Stimulated activated CD8-positive, alpha-beta memory T cell treated with anti-CD3 and anti-CD28 coated beads, Interleukin-12 subunit alpha, Interleukin-12 subunit beta, amount 100 ng/mL, for 1 hour (primary cell): ENCODE measurements around the gene INPP5A.
"Not testable (repeated sequence)": the region's sequence is repeated elsewhere in the genome, so short reads cannot be mapped to it uniquely, and the experiment has no call there.

Source experiments
- DNase-seq: peaks from one replicate; pipeline ENCODE4 v3.0.0-alpha.2; 2020; ENCODE audit warnings: low read depth

INPP5A gene

GRCh38 chr10:132696204-132696603 lies 158.6 kb downstream of the INPP5A start:
- no peak for DNase-seq

DNA sequence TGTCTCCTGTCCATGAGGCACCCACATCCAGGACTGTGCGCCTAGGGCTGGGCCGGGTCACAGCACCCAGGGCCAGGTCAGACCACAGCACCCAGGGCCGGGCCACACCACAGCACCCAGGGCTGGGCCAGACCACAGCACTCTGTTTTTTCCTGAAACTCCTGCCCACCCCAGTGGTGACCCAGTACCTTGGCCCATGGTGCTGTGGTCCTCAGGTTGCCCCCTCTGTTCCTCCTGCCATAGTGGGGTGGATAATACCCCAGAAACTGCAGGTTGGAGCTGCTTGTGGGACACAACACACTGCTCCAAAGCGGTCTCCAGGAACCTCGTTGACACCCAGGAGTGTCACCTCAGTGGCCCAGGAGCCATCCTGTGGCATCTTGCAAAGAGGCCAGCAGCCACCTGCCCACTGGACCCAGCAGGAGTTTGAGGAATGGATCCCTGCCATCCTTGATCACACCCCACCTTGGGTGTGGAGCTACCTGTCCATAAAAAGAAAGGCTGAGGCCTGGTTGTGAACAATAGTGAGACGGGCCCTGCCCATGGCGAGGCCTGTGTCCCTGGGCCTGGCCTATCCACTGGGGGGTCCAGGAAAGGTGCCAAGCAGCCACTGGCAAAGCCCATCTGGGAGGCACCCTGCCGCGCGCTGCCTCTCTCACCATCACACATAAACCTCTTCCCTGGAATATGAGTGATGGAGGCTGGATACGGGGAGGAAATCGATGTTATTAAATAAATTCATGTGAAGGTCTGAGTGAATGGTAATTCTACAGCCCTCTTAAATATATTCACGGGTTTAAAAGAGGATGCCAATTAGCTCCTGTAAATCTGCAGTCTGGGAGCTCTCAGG lies 159.4 kb downstream of the INPP5A start:
- no peak for DNase-seq

DNA sequence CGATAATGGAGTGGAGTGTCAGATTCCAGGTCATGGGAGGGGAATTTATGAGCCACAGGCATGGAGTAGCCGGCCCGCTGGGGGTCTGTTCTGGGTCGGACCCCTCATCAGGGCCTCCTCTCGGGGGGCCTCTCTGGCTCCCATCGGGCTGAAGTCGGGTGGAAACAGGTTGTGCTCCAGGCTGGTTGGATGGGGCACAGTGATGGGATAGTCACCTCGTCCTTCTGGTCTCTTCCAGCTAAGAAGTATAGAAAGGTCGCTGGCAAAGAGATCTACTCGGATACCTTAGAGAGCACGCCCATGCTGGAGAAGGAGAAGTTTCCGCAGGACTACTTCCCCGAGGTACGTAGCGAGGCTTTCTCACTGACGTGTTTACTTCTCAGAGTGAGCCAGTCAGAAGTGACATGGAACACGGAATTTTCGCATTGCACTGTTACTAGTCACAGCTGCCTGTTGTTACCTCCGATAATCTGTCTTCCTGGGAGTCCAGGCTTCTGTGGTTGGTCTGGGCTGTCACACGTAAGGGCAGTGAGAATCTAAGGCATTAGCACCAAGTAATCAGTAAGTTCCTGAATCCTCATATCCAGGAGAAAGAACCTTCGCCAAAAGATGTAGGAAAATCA lies 160.1 kb downstream of the INPP5A start:
- DNase-seq: no peak

- DNase-seq: no peak
These were observed 160.7 kb downstream of the INPP5A start for GRCh38 chr10:132698211-132698751.

DNA sequence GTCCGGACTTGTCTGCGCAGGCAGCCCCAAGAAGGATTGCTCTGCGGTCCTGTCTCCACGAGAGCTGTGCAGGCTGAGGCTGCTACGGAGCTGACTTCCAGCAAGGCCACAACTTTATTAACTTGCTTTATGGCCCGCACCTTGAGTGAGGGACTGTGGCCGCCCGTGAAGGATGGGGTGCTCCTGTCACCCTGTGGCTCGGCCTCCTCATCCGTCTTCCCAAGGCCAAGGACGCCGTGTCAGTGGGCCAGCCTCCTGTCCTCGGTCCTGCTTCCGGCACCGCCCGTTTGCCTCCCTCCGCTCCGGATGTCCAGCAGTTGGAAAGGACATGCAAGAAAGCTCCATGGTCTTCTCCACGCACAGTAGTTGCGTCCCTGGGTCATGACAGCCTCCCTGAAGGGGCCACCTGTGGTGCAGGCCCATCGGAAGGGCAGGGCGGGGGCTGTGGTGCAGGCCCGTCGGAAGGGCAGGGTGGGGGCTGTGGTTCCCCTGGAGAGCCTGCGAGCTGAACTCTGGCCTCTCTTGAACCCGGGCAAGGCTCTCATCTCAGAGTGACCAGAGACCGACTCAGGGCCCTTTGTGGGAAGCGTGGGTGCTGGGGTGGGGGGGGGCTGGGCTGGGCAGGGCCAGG lies 161.3 kb downstream of the INPP5A start:
- DNase-seq: no peak

DNA sequence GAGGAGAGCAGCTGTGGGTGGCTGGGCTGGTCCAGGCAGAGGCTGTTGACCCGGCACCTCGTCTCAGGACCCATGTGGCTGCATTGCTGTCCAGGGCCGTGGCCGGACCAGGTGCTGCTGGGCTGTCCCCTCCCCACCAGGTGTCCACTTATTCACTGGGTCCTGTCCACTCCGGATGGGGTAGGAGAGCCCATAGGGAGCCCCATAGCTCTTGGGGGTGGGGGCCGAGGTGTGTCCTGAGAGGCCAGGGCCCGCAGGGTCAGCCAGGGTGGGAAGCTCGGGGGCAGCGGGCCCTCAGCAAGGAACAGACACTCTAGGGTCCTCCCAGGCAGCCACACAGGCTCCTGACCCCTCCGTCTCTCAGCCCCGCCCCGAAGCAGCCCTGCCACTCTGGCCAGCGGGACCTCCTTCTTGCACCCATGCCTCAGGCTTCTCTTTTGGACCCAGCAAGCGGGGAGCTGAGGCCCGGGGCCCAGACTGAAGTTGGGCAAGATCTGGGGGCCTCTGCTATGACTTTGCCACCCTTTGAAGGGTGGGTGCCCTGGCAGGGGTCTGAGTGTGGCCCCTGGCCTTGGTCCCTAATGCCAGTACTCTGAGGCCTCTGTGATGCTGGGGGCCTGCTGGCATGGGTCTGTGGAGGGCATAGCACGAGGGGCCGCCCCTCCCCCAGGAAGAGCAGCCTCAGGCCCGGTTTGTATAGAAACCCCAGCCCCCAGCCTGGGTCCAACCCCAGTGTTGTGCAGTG lies 162.0 kb downstream of the INPP5A start:
- DNase-seq: no peak

DNA sequence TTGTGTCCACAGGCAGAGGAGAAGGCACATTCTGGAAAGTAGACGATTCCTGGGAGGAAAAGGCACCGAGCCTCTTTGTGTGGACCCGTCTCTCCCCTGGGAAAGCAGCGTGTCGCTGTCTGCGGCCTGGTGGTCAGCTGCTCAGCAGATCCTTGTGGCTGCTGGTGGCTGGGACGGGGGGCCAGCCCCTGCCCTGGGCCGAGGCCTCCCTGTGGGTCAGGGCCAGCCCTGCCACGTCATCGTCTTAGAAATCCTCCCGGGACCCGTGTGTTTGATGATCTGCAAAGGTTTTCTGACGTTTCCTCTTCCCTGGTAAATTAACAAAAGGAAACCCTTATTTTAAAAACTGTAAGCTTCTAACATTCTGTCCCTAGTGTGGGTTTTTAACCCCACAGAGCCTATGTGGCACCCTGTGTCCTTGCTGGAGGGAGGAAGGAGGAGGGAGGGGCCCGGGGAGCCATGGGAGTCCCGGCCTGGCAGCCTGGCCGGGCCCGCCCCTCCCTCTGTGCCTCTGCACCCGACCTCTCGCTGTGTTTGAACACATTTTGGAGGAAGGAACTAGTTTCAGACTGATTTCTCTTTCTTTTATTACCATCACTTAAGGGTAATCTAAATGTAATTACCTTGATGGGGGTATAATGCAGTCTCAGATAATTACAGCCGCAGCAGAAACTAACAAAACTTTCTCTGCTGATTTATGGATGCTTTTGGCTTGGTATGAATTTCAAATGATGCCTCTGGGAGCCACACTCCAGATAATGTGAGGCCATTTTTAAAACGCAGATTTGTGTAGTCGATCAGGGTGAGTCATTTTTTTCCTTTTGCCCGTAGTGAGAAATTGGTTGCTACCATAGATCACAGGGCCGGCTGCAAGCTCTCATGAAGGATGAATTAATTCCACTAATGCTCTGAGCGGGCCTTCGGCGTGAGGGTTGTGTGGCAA lies 162.8 kb downstream of the INPP5A start:
- DNase-seq: no peak

- no peak for DNase-seq
These were observed 163.7 kb downstream of the INPP5A start for GRCh38 chr10:132701099-132701845.

DNA sequence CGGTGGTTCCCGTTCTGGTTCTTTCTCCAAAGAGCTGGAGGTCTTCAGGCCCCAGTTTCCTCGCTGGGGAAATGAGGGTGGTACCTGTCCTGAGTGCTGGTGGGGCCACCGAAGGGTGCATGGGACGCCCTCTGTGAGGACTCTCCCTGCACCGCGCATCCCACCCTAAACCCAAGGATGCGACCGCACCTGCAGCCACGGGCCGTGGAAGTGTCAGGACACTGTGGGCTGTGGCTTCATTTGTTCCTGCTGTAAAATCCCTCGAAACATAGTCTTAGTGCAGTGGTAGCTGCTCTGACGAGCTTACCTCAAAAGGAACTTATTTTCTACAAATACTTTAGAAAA lies 164.2 kb downstream of the INPP5A start:
- no peak for DNase-seq

- DNase-seq: no peak
These were observed 165.2 kb downstream of the INPP5A start for GRCh38 chr10:132702601-132703418.

GRCh38 chr10:132703419-132704007 lies 165.9 kb downstream of the INPP5A start:
- DNase-seq: no peak

DNA sequence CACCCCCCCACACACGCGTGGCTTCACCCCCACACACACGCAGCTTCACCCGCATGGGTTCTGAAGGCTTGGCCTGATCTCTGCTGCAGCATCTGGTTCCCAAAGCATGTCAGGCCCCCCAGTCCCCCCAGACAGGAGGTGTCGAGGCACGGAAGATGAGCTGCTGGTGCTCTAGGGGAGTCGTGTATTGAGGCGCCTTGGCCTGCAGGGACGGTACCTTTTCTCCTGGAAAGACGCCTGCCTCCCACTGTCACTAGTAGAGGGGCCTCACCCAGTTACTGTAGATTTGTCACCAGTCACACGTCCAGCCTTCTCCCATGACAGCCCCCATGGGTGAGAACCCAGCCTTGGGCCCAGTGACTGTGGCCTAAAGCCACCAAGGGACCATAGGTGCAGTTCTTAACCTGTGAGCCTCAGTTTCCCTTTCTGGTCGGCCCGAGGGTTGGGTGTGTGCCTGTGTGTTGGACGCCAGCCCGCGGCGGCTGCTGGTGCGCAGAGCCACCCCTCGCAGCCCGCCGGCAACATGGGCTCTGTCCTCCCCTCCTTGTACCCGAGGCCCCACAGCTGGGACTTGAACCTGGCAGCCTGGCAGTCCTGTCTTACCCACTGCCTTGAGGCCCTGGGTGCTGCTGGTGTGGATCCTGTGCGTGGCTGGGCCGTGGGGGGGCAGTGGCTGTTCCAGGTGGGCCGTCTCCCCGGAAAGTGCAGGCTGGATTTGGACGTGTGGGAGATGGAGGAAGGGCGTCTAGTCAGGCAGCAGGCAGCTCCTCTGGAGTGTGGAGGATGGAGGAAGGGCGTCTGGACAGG lies 166.6 kb downstream of the INPP5A start:
- DNase-seq: no peak

GRCh38 chr10:132704815-132705064 lies 167.2 kb downstream of the INPP5A start:
- not testable (repeated sequence) for DNase-seq

DNA sequence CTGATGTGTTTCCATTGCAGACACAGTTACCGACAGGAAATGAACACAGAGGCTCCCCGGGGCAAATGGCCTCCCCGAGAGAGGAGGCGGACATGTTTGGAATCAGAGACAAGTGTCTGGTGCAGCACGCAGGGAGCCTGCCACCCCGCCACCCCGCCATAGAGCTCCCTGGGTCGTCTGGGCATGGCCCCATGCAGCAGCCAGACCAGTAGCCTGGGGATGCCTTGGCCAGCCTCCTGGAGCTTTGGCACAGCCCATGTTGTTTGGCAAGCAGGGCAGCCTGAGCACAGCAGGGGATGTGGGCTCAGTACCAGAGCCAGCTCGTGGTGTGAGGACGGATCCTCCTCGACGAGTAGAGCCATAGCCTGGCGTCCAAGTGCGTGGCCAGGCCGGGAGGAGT lies 167.6 kb downstream of the INPP5A start:
- no peak for DNase-seq

DNA sequence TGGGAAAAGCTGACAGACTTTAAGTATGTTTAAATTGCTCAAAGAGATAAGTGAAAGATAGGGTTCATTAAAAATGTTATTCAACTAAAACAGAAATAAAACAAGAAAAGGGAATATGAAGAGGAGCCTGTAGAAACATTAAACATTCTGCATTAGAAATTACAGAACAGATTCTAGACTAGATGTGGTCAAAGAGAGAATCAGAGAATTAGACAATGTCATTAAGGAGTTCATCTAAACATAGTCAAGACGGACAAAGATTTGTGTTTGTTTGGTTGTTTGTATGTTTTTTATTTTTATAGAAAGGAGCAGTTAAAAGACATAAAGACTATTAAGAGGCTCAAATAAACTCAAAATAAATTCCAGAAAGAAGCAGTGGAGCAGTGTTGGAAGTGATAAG lies 168.4 kb downstream of the INPP5A start:
- DNase-seq: no peak

DNA sequence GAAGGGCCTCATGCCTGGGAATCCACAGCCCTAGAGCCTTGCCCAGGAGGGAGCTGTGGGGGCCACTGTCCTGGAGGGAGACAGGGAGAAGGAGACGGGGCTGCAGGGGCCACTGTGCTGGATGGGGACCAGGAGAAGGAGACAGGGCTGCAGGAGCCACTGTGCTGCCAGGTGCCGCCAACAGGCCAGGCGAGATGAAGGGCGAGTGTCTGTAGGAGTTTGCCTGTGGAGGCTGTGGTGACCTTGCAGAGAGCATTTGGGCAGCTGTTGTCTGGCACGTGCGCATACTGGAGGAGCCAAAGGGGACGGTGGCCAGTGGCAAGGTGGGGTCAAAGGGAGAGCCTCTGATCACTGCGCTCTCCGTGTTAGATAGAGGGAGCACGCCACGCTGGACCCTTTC lies 169.1 kb downstream of the INPP5A start:
- DNase-seq: no peak

DNA sequence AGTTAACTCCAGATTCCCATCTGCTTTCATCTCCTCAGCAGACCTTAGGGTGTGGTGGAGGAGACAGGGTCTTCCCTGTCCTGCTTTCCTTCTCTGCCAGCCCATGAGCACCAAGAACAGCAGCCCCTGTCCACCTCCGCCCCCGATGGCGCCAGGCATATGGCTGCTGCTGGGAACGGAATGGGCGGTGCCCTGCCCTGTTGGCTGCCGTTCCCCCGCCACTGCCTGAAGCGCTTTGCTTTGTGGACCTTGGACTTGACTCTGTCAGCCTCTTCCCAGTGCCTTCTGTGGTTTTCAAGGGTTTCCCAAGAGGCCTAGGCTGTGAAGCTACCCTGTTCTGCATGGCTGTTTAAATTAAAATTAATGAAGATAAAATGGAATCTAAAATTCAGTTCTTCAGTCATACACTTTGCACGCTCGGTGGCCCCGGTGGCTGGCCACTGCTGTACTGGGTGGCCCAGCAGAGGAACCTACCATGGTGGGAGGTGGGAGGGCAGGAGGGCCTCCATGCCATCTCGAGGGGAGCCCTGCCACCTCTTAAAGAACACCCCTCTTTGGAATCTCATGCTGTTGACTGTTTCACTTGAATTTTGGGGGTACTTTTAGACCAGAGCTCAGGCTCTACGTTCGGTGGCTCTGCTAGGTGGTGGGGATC lies 169.7 kb downstream of the INPP5A start:
- DNase-seq: no peak

- DNase-seq: no peak
These were observed 170.2 kb downstream of the INPP5A start for GRCh38 chr10:132707776-132708171.
